Astrocyte of the spinal cord (primary cell): ENCODE data around the gene DHX15.

Source experiments
- DNase-seq: peaks from one replicate; pipeline ENCODE4 v3.0.0; 2011; ENCODE audit warnings: low read depth, low spot score
- H3K4me3 ChIP-seq: 2 replicates; pipeline ENCODE4 v1.5.1; 2011; ENCODE audit warnings: low read depth, mild to moderate bottlenecking, low read length, moderate library complexity
- in situ Hi-C: cut with HindIII; loops from 2 replicates; pipeline ENCODE4 v1.10.0; 2017; ENCODE audit warnings: low sequenced_read_pairs
- TF ChIP-seq, protein P1 (sequence below): IDR thresholded peaks from 2 replicates; pipeline ENCODE4 v1.5.1; 2012; ENCODE audit warnings: low read depth, mild to moderate bottlenecking, low read length, inconsistent platforms

DHX15 gene

DNA sequence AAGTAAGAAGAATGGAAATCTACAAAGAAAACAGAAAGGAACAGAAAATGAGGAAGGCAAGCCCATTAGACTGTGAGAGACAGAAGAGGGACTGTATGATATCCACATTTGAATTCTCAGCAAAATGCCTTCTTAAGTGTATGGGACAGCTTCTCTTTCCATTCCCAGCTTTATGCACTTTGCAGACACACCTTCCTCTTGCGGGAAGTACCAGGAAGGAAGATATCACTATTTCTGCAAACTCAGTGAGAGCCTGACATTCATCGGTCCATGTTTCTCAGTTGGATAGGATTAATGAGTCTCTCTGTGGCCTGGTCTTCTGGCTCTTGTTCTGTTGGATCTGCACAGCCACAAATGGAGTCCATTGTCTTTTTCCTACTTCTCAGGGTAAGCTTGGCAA lies 31.6 kb upstream of the DHX15 start:
- TF ChIP-seq, protein P1, sequence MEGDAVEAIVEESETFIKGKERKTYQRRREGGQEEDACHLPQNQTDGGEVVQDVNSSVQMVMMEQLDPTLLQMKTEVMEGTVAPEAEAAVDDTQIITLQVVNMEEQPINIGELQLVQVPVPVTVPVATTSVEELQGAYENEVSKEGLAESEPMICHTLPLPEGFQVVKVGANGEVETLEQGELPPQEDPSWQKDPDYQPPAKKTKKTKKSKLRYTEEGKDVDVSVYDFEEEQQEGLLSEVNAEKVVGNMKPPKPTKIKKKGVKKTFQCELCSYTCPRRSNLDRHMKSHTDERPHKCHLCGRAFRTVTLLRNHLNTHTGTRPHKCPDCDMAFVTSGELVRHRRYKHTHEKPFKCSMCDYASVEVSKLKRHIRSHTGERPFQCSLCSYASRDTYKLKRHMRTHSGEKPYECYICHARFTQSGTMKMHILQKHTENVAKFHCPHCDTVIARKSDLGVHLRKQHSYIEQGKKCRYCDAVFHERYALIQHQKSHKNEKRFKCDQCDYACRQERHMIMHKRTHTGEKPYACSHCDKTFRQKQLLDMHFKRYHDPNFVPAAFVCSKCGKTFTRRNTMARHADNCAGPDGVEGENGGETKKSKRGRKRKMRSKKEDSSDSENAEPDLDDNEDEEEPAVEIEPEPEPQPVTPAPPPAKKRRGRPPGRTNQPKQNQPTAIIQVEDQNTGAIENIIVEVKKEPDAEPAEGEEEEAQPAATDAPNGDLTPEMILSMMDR, result no peak

DNA sequence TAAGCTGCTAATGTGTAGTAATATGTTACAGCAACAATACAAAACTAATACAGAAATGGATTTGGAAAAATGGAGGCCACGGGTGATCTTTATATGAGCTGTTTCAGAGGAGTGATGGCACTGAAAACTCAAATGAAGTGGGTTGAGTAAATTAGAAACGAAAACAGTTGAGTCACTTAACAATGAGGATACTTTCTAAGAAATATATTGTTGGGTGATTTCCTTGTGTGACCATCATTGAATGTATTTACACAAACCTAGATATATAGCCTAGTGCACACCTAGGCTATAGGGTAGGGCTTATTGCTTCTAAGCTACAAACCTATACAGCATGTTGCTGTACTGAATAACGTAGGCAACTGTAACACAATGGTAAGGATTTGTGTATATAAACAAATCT lies 30.5 kb upstream of the DHX15 start:
- H3K4me3 ChIP-seq, result no peak overlapping the region
- no peak for DNase-seq
- TF ChIP-seq, protein P1, result no peak
- in situ Hi-C loops, result no loop called here

More for the DNA sequence above, 31.6 kb upstream of the DHX15 start:
- no peak overlapping the region for H3K4me3 ChIP-seq
- in situ Hi-C loops, result no loop called here
- DNase-seq, result no peak

DNA sequence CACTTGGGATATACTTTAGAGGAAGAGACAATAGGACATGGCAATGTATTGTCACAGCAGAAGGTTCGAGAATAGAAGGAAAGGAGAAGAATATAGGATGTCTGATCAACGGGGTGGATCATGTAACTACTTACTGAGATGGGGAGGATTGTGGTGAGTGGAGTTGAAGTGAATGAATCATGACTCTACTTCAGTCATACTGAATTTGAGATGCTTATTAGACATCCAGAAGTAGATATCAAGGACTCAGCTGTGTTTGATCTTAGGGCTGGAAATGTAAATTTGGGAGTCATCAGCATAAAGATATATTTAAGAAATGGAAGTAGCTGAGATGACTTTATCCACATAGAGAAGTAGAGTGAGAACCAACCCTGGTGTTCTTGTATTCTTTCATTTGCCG lies 29.1 kb upstream of the DHX15 start:
- no peak overlapping the region for H3K4me3 ChIP-seq
- TF ChIP-seq, protein P1, result no peak
- in situ Hi-C loops, result no loop called here
- no peak for DNase-seq

DNA sequence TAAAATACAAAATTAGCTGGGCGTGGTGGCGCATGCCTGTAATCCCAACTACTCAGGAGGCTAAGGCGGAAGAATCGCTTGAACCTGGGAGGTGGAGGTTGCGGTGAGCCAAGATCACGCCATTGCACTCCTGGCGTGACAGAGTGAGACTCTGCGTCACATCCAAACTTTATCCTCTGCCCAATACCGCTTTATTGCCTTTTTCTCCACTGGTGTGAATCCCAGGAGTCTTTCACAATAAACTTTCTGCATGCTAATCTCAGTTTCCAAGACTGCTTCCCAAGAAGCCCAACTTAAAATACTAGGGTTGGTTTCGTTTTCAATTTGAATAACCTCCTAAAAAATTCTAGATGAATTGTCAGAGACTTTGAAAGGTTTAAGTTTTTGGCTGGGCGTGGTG lies 27.2 kb upstream of the DHX15 start:
- no peak overlapping the region for H3K4me3 ChIP-seq
- TF ChIP-seq, protein P1, result no peak
- no peak for DNase-seq
- in situ Hi-C loops, result no loop called here

DNA sequence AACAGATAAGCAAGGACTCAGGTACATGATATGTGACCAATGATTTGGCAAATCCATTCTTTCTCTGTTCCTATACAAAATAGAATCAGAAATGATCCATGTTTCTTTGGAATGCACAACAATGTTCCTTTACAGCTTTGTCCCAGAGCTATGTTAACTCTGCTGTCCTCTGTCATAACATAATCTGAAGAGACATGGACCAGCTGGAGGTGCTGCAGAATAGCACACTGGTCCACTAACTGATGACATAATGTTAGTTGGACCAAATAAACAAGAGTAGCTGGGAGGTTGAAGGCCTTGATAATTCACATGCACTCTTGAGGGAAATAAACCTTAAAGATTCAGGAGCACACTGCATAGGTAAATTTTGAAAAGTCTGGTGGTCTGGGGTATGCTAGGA lies 23.0 kb upstream of the DHX15 start:
- in situ Hi-C loops, result no loop called here
- TF ChIP-seq, protein P1, result no peak
- no peak overlapping the region for H3K4me3 ChIP-seq
- DNase-seq, result no peak

DNA sequence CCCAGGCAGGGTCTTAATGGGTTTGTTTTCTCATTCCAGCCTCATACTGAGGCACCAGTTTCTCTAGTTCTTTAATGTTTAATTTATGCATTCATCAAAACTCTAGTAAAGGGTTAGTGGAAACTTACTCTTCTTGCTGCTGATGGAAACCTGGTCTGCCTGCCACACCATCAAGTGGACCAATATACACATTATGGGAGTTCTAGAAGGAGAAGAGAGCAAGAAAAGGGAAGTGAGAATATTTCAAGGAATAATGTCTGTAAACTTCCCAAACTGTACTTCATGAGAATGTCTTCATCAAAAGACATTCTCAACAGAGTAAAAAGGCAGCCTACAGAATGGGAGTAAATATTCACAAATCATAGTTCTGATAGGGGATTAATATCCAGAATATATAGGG lies 20.9 kb upstream of the DHX15 start:
- TF ChIP-seq, protein P1, result no peak
- H3K4me3 ChIP-seq, result no peak overlapping the region
- no peak for DNase-seq
- in situ Hi-C loops, result no loop called here
